Liver (tissue), 9 donors: ENCODE measurements around the gene KCNJ1. TPM values are rescaled to one million over a fixed set of nuclear protein-coding genes. Genes with fewer than 3 reads are reported as not detected.

Experiments
- DNase-seq: peaks from one replicate; pipeline ENCODE4 v3.0.0-alpha.2; 2017; ENCODE audit warnings: low spot score
- H3K27ac ChIP-seq, 2 donors: one replicate each; pipeline ENCODE4 v1.7.0; 2013; ENCODE audit warnings: inconsistent platforms in 2 of 2, low read length in 2 of 2, control low read depth in 1 of 2, low read depth in 1 of 2, mild to moderate bottlenecking in 1 of 2
- H3K27me3 ChIP-seq, 4 donors: one replicate each; pipeline versions ENCODE4 v1.6.1 to v1.7.0; 2013; ENCODE audit warnings: low read length in 3 of 4, inconsistent platforms in 1 of 4, mild to moderate bottlenecking in 1 of 4, moderate library complexity in 1 of 4; ENCODE audit not compliant: control insufficient read depth in 4 of 4, insufficient read depth in 4 of 4
- H3K36me3 ChIP-seq, 4 donors: one replicate each; pipeline versions ENCODE4 v1.6.1 to v1.7.0; 2013; ENCODE audit warnings: low read length in 3 of 4, mild to moderate bottlenecking in 3 of 4, low read depth in 1 of 4, moderate library complexity in 1 of 4; ENCODE audit not compliant: control insufficient read depth in 4 of 4, insufficient read depth in 3 of 4
- H3K4me1 ChIP-seq, 4 donors: one replicate each; pipeline versions ENCODE4 v1.6.1 to v1.7.0; 2013; ENCODE audit warnings: low read length in 3 of 4, mild to moderate bottlenecking in 3 of 4, moderate library complexity in 1 of 4; ENCODE audit not compliant: control insufficient read depth in 4 of 4, insufficient read depth in 4 of 4
- H3K4me3 ChIP-seq, 3 donors: one replicate each; pipeline versions ENCODE4 v1.6.1 to v1.7.0; 2013; ENCODE audit warnings: low read length in 3 of 3, control low read depth in 1 of 3, low read depth in 1 of 3, mild to moderate bottlenecking in 1 of 3
- H3K9ac ChIP-seq, 2 donors: one replicate each; pipeline ENCODE4 v1.7.0; 2013; ENCODE audit warnings: low read length in 2 of 2, mild to moderate bottlenecking in 2 of 2, moderate library complexity in 2 of 2, control low read depth in 1 of 2, low read depth in 1 of 2
- H3K9me3 ChIP-seq, 4 donors: one replicate each; pipeline versions ENCODE4 v1.6.1 to v1.7.0; 2013; ENCODE audit warnings: low read length in 3 of 4; ENCODE audit not compliant: control insufficient read depth in 4 of 4
- ATF3 ChIP-seq: IDR thresholded peaks from 2 replicates; pipeline ENCODE4 v1.6.1; 2016; ENCODE audit warnings: antibody characterized with exemption
- CTCF ChIP-seq: fragments of 150-350 bp; IDR thresholded peaks from 2 replicates; pipeline ENCODE4 v1.5.1; 2017; ENCODE audit warnings: improper control_type of control experiment, low read depth, low read length; ENCODE audit not compliant: missing input control
- EGR1 ChIP-seq, 2 donors: IDR thresholded peaks; 2 replicates each; pipeline ENCODE4 v1.6.1; 2016 to 2018; ENCODE audit warnings: antibody characterized with exemption in 2 of 2, low read depth in 2 of 2
- FOXA1 ChIP-seq: IDR thresholded peaks from 2 replicates; pipeline ENCODE4 v1.6.1; 2016; ENCODE audit warnings: antibody characterized with exemption
- FOXA2 ChIP-seq: IDR thresholded peaks from 2 replicates; pipeline ENCODE4 v1.6.1; 2016; ENCODE audit warnings: antibody characterized with exemption
- HNF4A ChIP-seq, 2 donors: conservative IDR thresholded peaks; 2 replicates each; pipeline ENCODE4 v1.6.1; 2016; ENCODE audit warnings: antibody characterized with exemption in 2 of 2, mild to moderate bottlenecking in 2 of 2
- HNF4G ChIP-seq: IDR thresholded peaks from 2 replicates; pipeline ENCODE4 v1.6.1; 2016; ENCODE audit warnings: antibody characterized with exemption
- JUND ChIP-seq, 2 donors: IDR thresholded peaks; 2 replicates each; pipeline ENCODE4 v1.6.1; 2016; ENCODE audit warnings: antibody characterized with exemption in 2 of 2
- MAX ChIP-seq: IDR thresholded peaks from 2 replicates; pipeline ENCODE4 v1.6.1; 2016; ENCODE audit warnings: antibody characterized with exemption
- NR2F2 ChIP-seq: IDR thresholded peaks from 2 replicates; pipeline ENCODE4 v1.6.1; 2016; ENCODE audit warnings: antibody characterized with exemption
- RAD21 ChIP-seq, 2 donors: IDR thresholded peaks; 2 replicates each; pipeline ENCODE4 v1.6.1; 2016; ENCODE audit warnings: antibody characterized with exemption in 2 of 2, mild to moderate bottlenecking in 2 of 2
- REST ChIP-seq: IDR thresholded peaks from 2 replicates; pipeline ENCODE4 v1.6.1; 2016; ENCODE audit warnings: antibody characterized with exemption, mild to moderate bottlenecking
- RXRA ChIP-seq, 2 donors: IDR thresholded peaks; 2 replicates each; pipeline ENCODE4 v1.6.1; 2017 to 2018; ENCODE audit warnings: antibody characterized with exemption in 2 of 2, mild to moderate bottlenecking in 1 of 2
- SP1 ChIP-seq: IDR thresholded peaks from 2 replicates; pipeline ENCODE4 v1.6.1; 2018; ENCODE audit warnings: antibody characterized with exemption, mild to moderate bottlenecking
- TAF1 ChIP-seq: conservative IDR thresholded peaks from 2 replicates; pipeline ENCODE4 v1.6.1; 2016; ENCODE audit warnings: antibody characterized with exemption, mild to moderate bottlenecking
- YY1 ChIP-seq: IDR thresholded peaks from 2 replicates; pipeline ENCODE4 v1.6.1; 2016; ENCODE audit warnings: antibody characterized with exemption, mild to moderate bottlenecking
- ZBTB33 ChIP-seq: IDR thresholded peaks from 2 replicates; pipeline ENCODE4 v1.6.1; 2016; ENCODE audit warnings: antibody characterized with exemption
- WGBS: extraction: QIAGEN DNeasy Blood & Tissue Kit; methylation state at CpG from one replicate; pipeline ENCODE4 v1.1.7; 2013; 5-methylcytosine and 5-hydroxymethylcytosine counted together
- polyA plus RNA-seq, 2 donors: library from polyadenylated mRNA; stranded (reverse) in 1 of 2; unstranded in 1 of 2; fragments of 200-250 nt in 1 of 2; fragments of >200 nt in 1 of 2; fragmentation: Nextera tagmentation in 1 of 2; extraction: Ambion mirVana in 1 of 2; gene quantifications; one replicate each; pipeline versions ENCODE4 v1.2.1 to v1.2.3, GENCODE V29; 2013 to 2015
- total RNA-seq, 2 donors: library from RNA; depleted of rRNA; stranded (reverse); fragments of >200 nt; gene quantifications; one replicate each; pipeline ENCODE4 v1.2.3, GENCODE V29; 2014
- donor health status: healthy.
- donor health status: healthy.
- donor health status: healthy.
- donor health status: healthy.
- donor health status: healthy.

KCNJ1 gene
- total and polyA plus RNA-seq, 4 donors = 0.14 to 0.23 TPM; not detected in 2

GRCh38 chr11:128841461-128842072 lies 25.5 kb downstream of the KCNJ1 start (continued):
- TF ChIP-seq CTCF (no peak), RAD21 (IDR thresholded peaks at IDR 0.05) (no peak), EGR1 (IDR thresholded peaks at IDR 0.05; ENCODE audit: low read depth in 2 of 2) (no peak), RXRA (IDR thresholded peaks at IDR 0.05) (no peak), FOXA1 (no peak), HNF4G (no peak), JUND (IDR thresholded peaks at IDR 0.05) (no peak), SP1 (no peak), NR2F2 (no peak), TAF1 (no peak), YY1 (no peak)

- H3K4me1 ChIP-seq = peaks cover 2 to 9% (median 3%) of the 10 kb centered on the region in 4 donors
- no peaks in the 10 kb centered on the region for H3K27me3 ChIP-seq
- H3K9ac ChIP-seq = no peak overlapping the region
- 89% methylated on average over 2 of the region's 2 CpGs for WGBS
- H3K27ac ChIP-seq = no peak overlapping the region
- no peak for DNase-seq
- TF ChIP-seq NR2F2 (no peak), FOXA2 (no peak), JUND (IDR thresholded peaks at IDR 0.05) (no peak), EGR1 (IDR thresholded peaks at IDR 0.05; ENCODE audit: low read depth in 2 of 2) (no peak), MAX (no peak), ATF3 (no peak), YY1 (no peak), RAD21 (IDR thresholded peaks at IDR 0.05) (no peak), TAF1 (no peak), HNF4A (conservative IDR thresholded peaks at IDR 0.05) (no peak), REST (no peak)
- H3K4me3 ChIP-seq = no peak overlapping the region
- no peaks in the 10 kb centered on the region for H3K36me3 ChIP-seq
- no peaks in the 10 kb centered on the region for H3K9me3 ChIP-seq
Measured at GRCh38 chr11:128840783-128841182, 26.3 kb downstream of the KCNJ1 start.

- H3K27ac ChIP-seq = no peak overlapping the region
- no peaks in the 10 kb centered on the region for H3K36me3 ChIP-seq
- no peaks in the 10 kb centered on the region for H3K27me3 ChIP-seq
- TF ChIP-seq ZBTB33 = no peak
- no peak for TF ChIP-seq YY1
- TF ChIP-seq MAX = no peak
- no peak for TF ChIP-seq RXRA (IDR thresholded peaks at IDR 0.05)
- peaks cover 4 to 15% (median 6%) of the 10 kb centered on the region in 4 donors for H3K4me1 ChIP-seq
- H3K9ac ChIP-seq = no peak overlapping the region
- 83% methylated on average over 5 of the region's 5 CpGs for WGBS
- H3K4me3 ChIP-seq = no peak overlapping the region
- no peak for DNase-seq
- no peaks in the 10 kb centered on the region for H3K9me3 ChIP-seq
Measured at GRCh38 chr11:128840137-128840536, 27.0 kb downstream of the KCNJ1 start.
